SJSA1 (cell line): Measurements from ENCODE around the gene CPSF7. TPM values are rescaled to one million over a fixed set of nuclear protein-coding genes. Genes with fewer than 3 reads are reported as not detected.
A peak's percentile ranks its signal among the peaks of the same experiment; 100 is the strongest.
"Not testable (repeated sequence)": the region's sequence is repeated elsewhere in the genome, so short reads cannot be mapped to it uniquely, and the experiment has no call there.

Experiments used
- DNase-seq, 2 experiments: peaks; one replicate each; pipeline ENCODE4 v3.0.0-alpha.2; 2015 to 2020; ENCODE audit warnings: low spot score in 2 of 2, low read depth in 1 of 2
- H3K27ac ChIP-seq: fragments of 250-450 bp; sonication (Bioruptor Pico); 2 replicates; pipeline ENCODE4 v1.5.1; 2020; ENCODE audit warnings: mild to moderate bottlenecking, moderate library complexity
- H3K27me3 ChIP-seq: fragments of 250-450 bp; sonication (Bioruptor Pico); replicated peaks from 2 replicates; pipeline ENCODE4 v1.5.1; 2020; ENCODE audit warnings: mild to moderate bottlenecking, moderate library complexity
- H3K36me3 ChIP-seq: fragments of 250-450 bp; sonication (Bioruptor Pico); 2 replicates; pipeline ENCODE4 v1.5.1; 2020; ENCODE audit warnings: mild to moderate bottlenecking
- H3K4me1 ChIP-seq: fragments of 250-450 bp; sonication (Bioruptor Pico); replicated peaks from 2 replicates; pipeline ENCODE4 v1.6.1; 2021; ENCODE audit warnings: mild to moderate bottlenecking
- H3K4me3 ChIP-seq: fragments of 250-450 bp; sonication (Bioruptor Pico); 2 replicates; pipeline ENCODE4 v1.5.1; 2020; ENCODE audit warnings: mild to moderate bottlenecking
- H3K9me3 ChIP-seq: fragments of 250-450 bp; sonication (Bioruptor Pico); replicated peaks from 2 replicates; pipeline ENCODE4 v1.5.1; 2020; ENCODE audit warnings: mild to moderate bottlenecking
- total RNA-seq: library from RNA; depleted of rRNA; stranded (reverse); fragments of >200 nt; shearing (Covaris generic); gene quantifications from 2 replicates; pipeline ENCODE4 v1.2.3, GENCODE V29; 2014

CPSF7 gene
- total RNA-seq, 1 experiment from 2014 or later = 39.7 TPM

DNA sequence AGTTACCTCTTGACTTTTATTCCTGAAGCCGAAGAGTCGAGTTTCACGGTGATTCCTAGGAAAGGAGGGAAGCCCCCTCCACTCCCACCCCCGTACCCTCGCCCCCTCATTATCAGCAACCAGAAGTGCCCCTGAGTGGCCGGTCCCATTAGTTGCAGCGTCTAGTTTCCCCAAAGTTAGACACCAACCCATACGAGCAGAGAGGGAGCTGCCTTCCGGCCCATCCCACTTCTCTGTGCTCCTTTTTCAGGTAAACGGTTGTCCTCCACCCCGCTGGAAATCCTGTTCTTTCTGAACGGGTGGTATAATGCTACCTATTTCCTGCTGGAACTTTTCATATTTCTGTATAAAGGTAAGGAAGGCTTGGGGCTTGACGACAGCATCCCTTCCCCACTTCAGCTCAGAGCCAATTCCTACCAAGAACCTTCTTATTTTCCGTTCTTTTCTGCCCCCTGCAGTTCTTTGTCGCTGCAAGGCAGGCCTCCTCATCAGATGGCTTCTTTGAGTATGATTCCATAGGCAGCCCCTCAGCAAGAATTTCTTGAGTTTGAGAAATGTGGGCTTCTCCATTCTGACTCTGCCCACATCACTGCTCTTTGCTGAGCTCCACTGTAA lies 36.7 kb downstream of the CPSF7 start:
- no peaks in the 10 kb centered on the region for H3K27me3 ChIP-seq
- H3K9me3 ChIP-seq = peaks cover 4% of the 10 kb centered on the region; the same call in 1 of the 2 replicates
- H3K4me3 ChIP-seq = peak overlapping the region; percentile 56
- H3K4me1 ChIP-seq = peaks cover 7% of the 10 kb centered on the region
- H3K36me3 ChIP-seq = peaks cover 30% of the 10 kb centered on the region
- peak in 1 of 2 experiments; percentile 41 for DNase-seq
- no peak overlapping the region for H3K27ac ChIP-seq

DNA sequence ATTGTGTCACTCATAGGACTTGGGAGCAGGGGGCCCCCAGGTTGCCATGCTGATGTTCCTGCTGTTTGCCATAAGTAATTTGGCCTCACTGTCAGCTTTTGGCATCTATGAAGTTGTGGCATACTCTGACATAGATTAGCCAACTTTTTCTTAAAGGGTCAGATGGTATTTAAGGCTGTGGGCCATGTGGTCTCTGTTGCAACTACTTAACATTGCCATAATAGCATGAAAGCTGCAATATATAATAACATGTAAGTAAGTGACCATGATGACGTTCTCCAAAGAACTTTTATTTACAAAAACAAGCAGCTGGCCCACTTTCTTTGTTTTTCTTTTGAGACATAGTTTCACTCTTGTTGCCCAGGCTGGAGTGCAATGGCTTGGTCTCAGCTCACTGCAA lies 39.6 kb downstream of the CPSF7 start:
- H3K4me3 ChIP-seq = no peak overlapping the region
- H3K4me1 ChIP-seq = peaks cover 7% of the 10 kb centered on the region
- H3K27me3 ChIP-seq = no peaks in the 10 kb centered on the region
- no peak for DNase-seq
- H3K27ac ChIP-seq = no peak overlapping the region
- peaks cover 4% of the 10 kb centered on the region; the same call in 1 of the 2 replicates for H3K9me3 ChIP-seq
- H3K36me3 ChIP-seq = peaks cover 11% of the 10 kb centered on the region

DNA sequence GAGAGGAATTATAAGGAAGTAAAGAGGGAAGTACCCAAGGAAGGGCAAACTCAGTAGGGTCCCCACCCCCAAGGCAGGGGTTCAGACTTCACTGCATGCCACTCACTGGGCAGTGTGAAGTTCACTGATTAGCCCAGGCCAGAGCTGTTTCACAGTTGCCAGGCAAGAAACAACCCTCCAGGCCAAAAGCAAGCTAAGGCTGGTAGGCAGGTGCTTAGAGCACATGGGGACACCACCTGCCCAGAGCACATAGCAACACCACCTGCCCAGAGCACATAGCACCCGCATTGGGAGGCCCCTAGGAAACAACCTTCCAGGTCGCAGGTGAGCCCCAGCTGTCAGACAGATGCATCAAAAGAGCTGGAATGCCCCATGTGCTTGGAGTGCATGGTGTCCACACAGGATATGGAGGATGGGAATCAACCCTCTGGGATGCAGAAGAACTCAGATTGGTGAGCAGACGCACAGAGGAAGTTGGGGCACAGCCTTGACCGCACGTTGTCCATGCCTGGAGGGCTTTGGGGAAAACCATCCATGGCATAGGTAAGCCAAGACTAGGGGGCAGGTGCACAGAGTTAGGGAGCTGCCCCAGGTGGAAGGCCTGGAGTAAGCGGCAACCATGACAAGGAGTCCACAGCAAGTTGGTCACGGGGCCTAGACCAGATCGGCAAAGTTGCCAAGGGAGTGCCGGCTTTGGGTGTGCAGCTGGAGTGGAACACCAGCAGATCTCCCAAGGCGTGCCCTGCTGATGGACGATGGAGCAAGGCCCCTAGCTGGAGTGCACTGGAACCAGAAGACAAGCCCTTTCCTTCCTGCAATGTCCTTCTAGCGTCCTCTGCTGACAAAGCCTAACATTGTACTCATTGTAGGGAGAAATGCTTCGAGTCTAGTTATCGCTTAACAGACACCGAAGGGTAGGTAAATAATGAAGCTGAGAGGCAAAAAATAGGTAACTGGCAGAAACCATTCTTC lies 45.2 kb downstream of the CPSF7 start:
- no peak overlapping the region for H3K4me3 ChIP-seq

DNA sequence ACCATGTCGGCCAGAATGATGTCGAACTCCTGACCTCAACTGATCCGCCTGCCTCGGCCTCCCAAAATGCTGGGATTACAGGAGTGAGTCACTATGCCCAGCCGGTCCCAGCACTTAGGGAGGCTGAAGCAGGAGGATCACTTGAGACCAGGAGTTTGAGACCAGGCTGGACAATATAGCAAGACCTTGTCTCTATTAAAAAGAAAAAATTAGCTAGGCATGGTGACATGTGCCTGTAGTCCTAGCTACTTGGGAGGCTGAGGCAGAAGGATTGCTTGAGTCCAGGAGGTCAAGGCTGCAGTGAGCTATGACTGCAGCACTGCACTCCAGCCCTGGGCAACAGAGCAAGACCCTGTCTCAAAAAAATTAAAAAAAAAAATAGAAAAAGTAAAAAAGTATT lies 45.9 kb downstream of the CPSF7 start:
- not testable (repeated sequence) for H3K27ac ChIP-seq, DNase-seq, H3K27me3 ChIP-seq, H3K4me3 ChIP-seq, H3K36me3 ChIP-seq, H3K9me3 ChIP-seq
- peaks cover 10% of the 10 kb centered on the region for H3K4me1 ChIP-seq

More for the DNA sequence above, 45.2 kb downstream of the CPSF7 start:
- no peaks in the 10 kb centered on the region for H3K9me3 ChIP-seq
- no peaks in the 10 kb centered on the region for H3K27me3 ChIP-seq
- peaks cover 3% of the 10 kb centered on the region for H3K4me1 ChIP-seq
- H3K36me3 ChIP-seq = no peaks in the 10 kb centered on the region
- DNase-seq = peak in 1 of 2 experiments; percentile 52
- no peak overlapping the region for H3K27ac ChIP-seq

DNA sequence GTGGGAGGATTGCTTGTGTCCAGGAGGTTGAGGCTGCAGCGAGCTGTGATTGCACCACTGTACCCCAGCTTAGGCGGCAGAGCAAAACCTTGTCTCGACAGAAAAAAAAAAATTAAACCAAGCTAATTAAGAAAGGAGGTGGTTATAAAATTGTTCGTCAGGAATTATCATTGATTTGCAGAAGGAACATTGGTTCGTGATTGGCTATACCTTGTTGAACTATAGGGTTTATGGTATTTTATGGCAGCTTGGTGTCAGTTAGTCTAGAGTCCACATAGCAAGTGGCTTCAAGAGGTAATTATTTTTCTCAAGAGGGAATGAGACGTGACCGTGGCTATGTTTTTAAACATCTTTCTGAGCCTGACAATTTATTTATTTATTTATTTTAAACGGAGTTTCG lies 48.9 kb downstream of the CPSF7 start:
- Histone ChIP-seq H3K36me3 (peaks cover 14% of the 10 kb centered on the region), H3K9me3 (no peaks in the 10 kb centered on the region), H3K4me1 (peaks cover 30% of the 10 kb centered on the region), H3K4me3 (no peak overlapping the region), H3K27ac (no peak overlapping the region), H3K27me3 (no peaks in the 10 kb centered on the region)
- no peak for DNase-seq

DNA sequence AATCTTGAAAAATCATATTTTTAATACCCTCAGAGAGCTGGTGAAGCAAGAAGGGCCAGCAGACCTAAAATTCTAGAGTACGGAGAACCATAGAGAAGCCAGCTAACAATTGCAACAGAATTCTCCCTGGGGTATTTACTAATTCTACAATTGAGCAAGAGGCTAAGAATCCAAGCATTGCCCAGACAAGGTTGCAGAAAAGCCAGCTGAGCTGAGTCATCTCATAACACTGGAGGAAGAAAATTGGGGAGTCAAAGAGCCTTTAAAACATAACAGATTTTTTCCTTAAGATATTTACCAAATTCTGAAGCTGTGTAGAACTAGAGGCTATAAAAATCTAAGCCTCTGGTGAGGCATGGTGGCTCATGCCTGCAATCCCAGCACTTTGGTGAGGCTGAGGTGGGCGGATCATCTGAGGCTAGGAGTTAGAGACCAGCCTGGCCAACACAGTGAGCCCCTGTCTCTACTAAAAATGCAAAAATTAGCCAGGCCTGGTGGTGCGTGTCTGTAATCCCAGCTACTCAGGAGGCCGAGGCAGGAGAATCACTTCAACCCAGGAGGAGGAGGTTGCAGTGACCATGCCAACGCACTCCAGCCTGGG lies 51.0 kb downstream of the CPSF7 start:
- peaks cover 30% of the 10 kb centered on the region for H3K4me1 ChIP-seq
- H3K27ac ChIP-seq = peak overlapping the region; percentile 59
- H3K27me3 ChIP-seq = no peaks in the 10 kb centered on the region
- H3K9me3 ChIP-seq = no peaks in the 10 kb centered on the region
- H3K36me3 ChIP-seq = peaks cover 30% of the 10 kb centered on the region
- no peak overlapping the region for H3K4me3 ChIP-seq
- peak; percentile 80 to 85 for DNase-seq

DNA sequence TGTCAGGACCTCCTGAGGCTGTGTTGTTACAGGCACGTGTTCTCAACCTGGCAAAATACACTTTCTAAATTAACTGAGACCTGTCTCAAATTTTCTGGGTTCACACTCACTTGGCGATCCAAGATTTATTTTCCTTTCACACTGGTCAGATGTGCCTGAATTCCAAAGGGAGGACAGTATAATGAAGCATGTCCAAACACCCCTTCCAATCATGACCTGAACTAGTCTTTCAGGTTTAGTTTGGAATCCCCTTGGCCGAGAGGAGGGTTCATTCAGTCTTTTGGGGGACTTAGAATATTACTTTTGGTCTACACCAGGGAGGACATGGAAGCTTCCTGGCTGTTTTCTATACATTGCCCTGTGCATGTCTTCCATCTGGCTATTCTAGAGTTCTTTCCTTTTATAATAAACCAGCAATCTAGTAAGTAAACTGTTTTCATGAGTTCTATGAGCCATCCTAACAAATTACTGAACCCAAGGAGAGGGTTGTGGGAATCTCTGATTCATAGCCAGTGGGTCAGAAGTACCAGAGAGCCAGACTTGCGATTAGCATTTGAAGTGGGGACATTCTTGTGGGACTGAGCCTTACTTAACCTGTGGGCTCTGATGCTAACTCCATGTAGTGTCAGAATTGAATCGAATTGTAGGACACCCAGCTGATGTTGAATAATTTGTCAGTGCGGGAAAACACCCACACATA lies 52.2 kb downstream of the CPSF7 start:
- Histone ChIP-seq H3K4me1 (peaks cover 30% of the 10 kb centered on the region), H3K36me3 (peaks cover 37% of the 10 kb centered on the region), H3K27me3 (no peaks in the 10 kb centered on the region), H3K27ac (peak overlapping the region; percentile 59), H3K4me3 (no peak overlapping the region), H3K9me3 (no peaks in the 10 kb centered on the region)
- peak in 1 of 2 experiments; percentile 52 for DNase-seq

DNA sequence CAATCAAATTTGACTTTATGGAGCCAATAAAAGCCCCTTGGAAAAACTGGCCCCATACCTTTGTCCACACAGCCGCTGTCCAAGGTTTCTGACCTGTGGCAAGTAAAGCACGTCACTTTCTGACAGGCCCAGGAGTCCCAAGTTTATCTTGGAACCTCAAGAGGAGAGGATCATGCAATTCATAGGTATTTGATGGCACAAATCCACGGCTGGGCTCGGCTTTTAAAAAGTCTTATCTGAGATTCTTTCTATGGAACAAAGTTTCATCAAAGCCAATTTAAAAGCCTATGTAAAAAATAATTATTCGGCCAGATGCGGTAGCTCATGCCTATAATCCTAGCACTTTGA lies 54.0 kb downstream of the CPSF7 start:
- 0 out of 2 replicates have a peak, but pooled peaks cover 3% of the 10 kb centered on the region for H3K9me3 ChIP-seq
- peaks cover 53% of the 10 kb centered on the region for H3K36me3 ChIP-seq
- H3K27me3 ChIP-seq = no peaks in the 10 kb centered on the region
- peaks cover 39% of the 10 kb centered on the region for H3K4me1 ChIP-seq
- H3K4me3 ChIP-seq = no peak overlapping the region
- DNase-seq = no peak
- H3K27ac ChIP-seq = no peak overlapping the region

DNA sequence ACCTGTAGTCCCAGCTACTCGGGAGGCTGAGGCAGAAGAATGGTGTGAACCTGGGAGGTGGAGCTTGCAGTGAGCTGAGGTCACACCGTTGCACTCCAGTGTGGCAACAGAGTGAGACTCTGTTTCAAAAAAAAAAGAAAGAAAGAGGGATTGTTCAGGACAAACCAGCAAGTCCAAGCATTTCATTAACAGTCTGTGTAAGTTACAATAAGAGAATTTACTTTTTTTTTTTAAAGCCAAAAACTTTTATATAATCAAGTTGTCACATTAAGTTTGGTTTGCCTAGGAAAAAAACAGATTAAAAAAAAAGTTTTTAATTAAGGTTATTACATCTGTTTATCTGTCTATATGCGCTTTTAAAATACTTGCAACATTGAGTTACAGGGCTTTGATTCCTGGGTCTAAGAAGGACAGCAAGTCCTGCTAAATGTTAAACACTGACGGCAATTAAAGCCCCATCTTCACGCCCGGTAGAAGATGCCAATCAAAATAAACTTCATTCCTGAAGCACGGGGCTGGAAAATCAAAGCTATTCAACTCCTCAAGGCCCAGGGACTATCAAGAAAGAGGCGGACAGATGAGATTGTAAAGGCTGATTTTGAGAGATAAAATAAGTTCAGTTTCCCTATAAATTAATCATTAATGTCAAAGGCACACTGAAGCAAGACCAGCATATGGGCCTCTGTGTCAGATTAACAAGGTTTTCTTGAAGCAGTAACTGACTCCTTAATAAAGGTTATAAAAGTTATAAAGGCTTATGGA lies 56.9 kb downstream of the CPSF7 start:
- H3K9me3 ChIP-seq = 0 out of 2 replicates have a peak, but pooled peaks cover 3% of the 10 kb centered on the region
- no peak overlapping the region for H3K4me3 ChIP-seq
- peaks cover 48% of the 10 kb centered on the region for H3K4me1 ChIP-seq
- H3K27ac ChIP-seq = no peak overlapping the region
- no peak for DNase-seq
- no peaks in the 10 kb centered on the region for H3K27me3 ChIP-seq
- peaks cover 73% of the 10 kb centered on the region for H3K36me3 ChIP-seq

DNA sequence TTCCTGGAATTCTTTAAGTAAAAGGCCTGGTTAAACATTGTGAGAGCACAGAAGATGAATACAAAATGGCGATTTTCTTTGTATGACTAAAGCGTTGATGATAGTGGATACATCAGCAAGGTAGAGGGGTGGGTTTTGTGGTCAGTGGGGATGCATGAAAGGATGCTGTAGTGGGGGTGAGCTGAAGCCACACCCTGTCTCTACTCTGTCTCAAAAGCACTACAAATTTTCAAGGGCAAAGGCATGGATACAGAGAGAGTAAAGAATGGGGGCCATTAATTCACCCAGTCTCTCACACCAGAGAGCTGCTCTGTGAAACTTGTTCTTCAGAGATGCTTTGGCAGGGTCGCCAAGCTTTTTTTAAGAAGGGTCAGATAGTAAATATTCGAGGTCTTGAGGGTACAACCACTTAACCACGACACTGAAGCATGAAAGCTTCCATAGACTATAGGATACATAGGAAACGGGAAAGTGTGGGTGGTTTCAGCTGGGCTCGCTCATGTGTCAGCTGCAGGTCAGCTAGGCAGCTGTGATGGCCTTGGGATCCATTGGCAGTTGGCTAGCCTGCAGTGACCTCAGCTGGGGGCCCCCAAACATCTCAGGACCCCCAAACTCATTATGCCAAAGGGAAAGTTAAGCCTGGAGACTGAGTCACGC lies 59.3 kb downstream of the CPSF7 start:
- no peaks in the 10 kb centered on the region for H3K27me3 ChIP-seq
- 0 out of 2 replicates have a peak, but pooled peaks cover 3% of the 10 kb centered on the region for H3K9me3 ChIP-seq
- peak in 1 of 2 experiments; percentile 28 for DNase-seq
- H3K36me3 ChIP-seq = peaks cover 79% of the 10 kb centered on the region
- H3K27ac ChIP-seq = peak overlapping the region; percentile 94
- H3K4me3 ChIP-seq = no peak overlapping the region
- peaks cover 56% of the 10 kb centered on the region for H3K4me1 ChIP-seq

DNA sequence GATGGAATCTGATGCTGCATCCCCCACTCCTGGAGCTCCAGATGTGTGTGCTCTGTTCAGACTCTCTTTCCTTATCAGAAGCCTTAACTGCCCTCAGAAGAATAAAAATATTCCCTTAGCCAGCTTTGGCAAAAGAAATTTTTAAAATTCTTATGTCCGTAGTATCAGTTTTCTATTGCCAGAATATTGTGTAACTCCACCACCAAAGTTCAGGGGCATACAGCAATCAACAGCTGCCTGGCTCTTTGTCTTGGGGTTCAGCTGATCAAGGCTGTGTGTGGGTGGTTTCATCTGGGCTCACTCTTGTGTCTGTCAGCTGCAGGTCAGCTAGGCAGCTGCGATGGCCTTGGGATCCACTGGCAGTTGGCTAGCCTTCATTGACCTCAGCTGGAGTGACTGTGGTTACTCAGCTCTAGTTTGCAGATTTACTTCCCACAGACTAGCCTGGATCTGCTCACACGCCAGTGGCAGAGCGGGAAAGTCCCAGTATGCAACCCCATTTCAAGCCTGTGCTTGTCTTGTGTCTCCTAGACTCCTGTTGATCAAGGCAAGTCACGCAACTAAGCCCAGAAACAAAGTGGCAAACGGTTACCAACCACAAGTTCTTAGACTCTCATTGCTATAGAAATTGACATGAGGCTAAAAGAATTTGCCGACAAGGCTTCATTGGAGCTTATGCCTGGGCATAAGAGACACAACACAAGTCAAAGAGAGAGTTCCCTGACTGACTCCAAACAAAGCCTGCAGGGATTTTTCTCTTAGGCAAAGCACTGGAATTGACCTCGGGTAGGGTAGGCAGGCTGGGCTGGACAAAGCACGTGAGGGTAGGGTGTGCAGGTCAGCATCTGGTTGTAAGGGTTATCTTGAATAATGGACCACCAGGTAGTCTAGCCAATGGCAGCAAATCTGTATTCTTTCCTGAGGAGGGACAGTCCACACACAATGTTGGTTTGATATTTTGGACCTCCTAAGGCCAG lies 60.1 kb downstream of the CPSF7 start:
- H3K27me3 ChIP-seq = no peaks in the 10 kb centered on the region
- DNase-seq = peak; percentile 94 to 95
- peaks cover 82% of the 10 kb centered on the region for H3K36me3 ChIP-seq
- H3K4me3 ChIP-seq = no peak overlapping the region
- H3K9me3 ChIP-seq = 0 out of 2 replicates have a peak, but pooled peaks cover 3% of the 10 kb centered on the region
- H3K4me1 ChIP-seq = peaks cover 59% of the 10 kb centered on the region
- H3K27ac ChIP-seq = peak overlapping the region; percentile 94
